ENCODE measurements around the gene CTNNBL1. TPM values are rescaled to one million over a fixed set of nuclear protein-coding genes. Genes with fewer than 3 reads are reported as not detected.
"Not testable (repeated sequence)": the region's sequence is repeated elsewhere in the genome, so short reads cannot be mapped to it uniquely, and the experiment has no call there.

Gene CTNNBL1
- total RNA-seq, 1 experiment from 2014 or later: 203 TPM

- no peak for DNase-seq
- Mint-ChIP-seq H3K4me1 (ENCODE audit: low read depth, unreplicated experiment) (peaks cover 19% of the 10 kb centered on the region), H3K4me3 (ENCODE audit: unreplicated experiment) (no peak overlapping the region), H3K9me3 (ENCODE audit: unreplicated experiment) (no peaks in the 10 kb centered on the region), H3K36me3 (ENCODE audit: insufficient read depth, unreplicated experiment) (no peaks in the 10 kb centered on the region), H3K27ac (ENCODE audit: unreplicated experiment) (no peak overlapping the region), H3K27me3 (ENCODE audit: insufficient read depth, unreplicated experiment) (peaks cover 4% of the 10 kb centered on the region)
- Histone ChIP-seq H3K4me1 (peaks cover 12% of the 10 kb centered on the region), H3K4me3 (ENCODE audit: low read depth, low read length) (no peak overlapping the region), H3K36me3 (ENCODE audit: control insufficient read depth, insufficient read depth, low read length) (no peaks in the 10 kb centered on the region), H3K27me3 (replicated peaks; ENCODE audit: control insufficient read depth, insufficient read depth, low read length) (peaks cover 2% of the 10 kb centered on the region; the same call in 1 of the 2 replicates), H3K9me3 (no peaks in the 10 kb centered on the region)
- POLR2A ChIA-PET: interaction anchor here (0.6 kb wide), 1 partner anchor 52 kb away, joined by 4 read pairs; no protein-coding TSS in a partner anchor
- BruUV-seq (replicated peaks): no TSS peak
- CTCF ChIA-PET: interaction anchor here (1.2 kb wide), 1 partner anchor 117 kb away, joined by 4 read pairs; no protein-coding TSS in a partner anchor
- intact Hi-C loops (cut with micrococcal nuclease; ENCODE audit: unreplicated experiment): no loop called here
- no peak for TF ChIP-seq CTCF (IDR thresholded peaks at IDR 0.05; ENCODE audit: insufficient read depth in 1 of 2, low read depth in 1 of 2, low read length in 1 of 2, severe bottlenecking in 1 of 2, unreplicated experiment in 1 of 2)
Measured at GRCh38 chr20:37681384-37682112, 12.3 kb upstream of the CTNNBL1 start.

- H3K4me3 ChIP-seq (ENCODE audit: low read depth, low read length); H3K4me1 Mint-ChIP-seq (ENCODE audit: low read depth, unreplicated experiment); H3K9me3 Mint-ChIP-seq (ENCODE audit: unreplicated experiment); intact Hi-C loops (cut with micrococcal nuclease; ENCODE audit: unreplicated experiment); POLR2A ChIA-PET; H3K27ac Mint-ChIP-seq (ENCODE audit: unreplicated experiment); H3K4me3 Mint-ChIP-seq (ENCODE audit: unreplicated experiment); DNase-seq; H3K9me3 ChIP-seq; H3K36me3 Mint-ChIP-seq (ENCODE audit: insufficient read depth, unreplicated experiment); H3K4me1 ChIP-seq; BruUV-seq (replicated peaks); H3K27me3 ChIP-seq (replicated peaks; ENCODE audit: control insufficient read depth, insufficient read depth, low read length); H3K27me3 Mint-ChIP-seq (ENCODE audit: insufficient read depth, unreplicated experiment); H3K36me3 ChIP-seq (ENCODE audit: control insufficient read depth, insufficient read depth, low read length): not testable (repeated sequence)
- CTCF ChIA-PET: interaction anchor here (0.7 kb wide), 1 partner anchor 209 kb away, joined by 7 read pairs; no protein-coding TSS in a partner anchor
Measured at GRCh38 chr20:37683146-37683545, 10.7 kb upstream of the CTNNBL1 start.

GRCh38 chr20:37686762-37687477 lies 6.9 kb upstream of the CTNNBL1 start:
- no peak for DNase-seq
- H3K36me3 Mint-ChIP-seq (ENCODE audit: insufficient read depth, unreplicated experiment): no peaks in the 10 kb centered on the region
- Histone ChIP-seq H3K27me3 (replicated peaks; ENCODE audit: control insufficient read depth, insufficient read depth, low read length) (peaks cover 2% of the 10 kb centered on the region; the same call in 1 of the 2 replicates), H3K9me3 (no peaks in the 10 kb centered on the region; the same call in 1 of the 2 replicates), H3K4me1 (no peaks in the 10 kb centered on the region), H3K36me3 (ENCODE audit: control insufficient read depth, insufficient read depth, low read length) (no peaks in the 10 kb centered on the region), H3K4me3 (ENCODE audit: low read depth, low read length) (no peak overlapping the region)
- BruUV-seq (replicated peaks): no TSS peak
- peaks cover 12% of the 10 kb centered on the region for H3K27me3 Mint-ChIP-seq (ENCODE audit: insufficient read depth, unreplicated experiment)
- no peak for TF ChIP-seq CTCF (IDR thresholded peaks at IDR 0.05; ENCODE audit: insufficient read depth in 1 of 2, low read depth in 1 of 2, low read length in 1 of 2, severe bottlenecking in 1 of 2, unreplicated experiment in 1 of 2)
- no peaks in the 10 kb centered on the region for H3K9me3 Mint-ChIP-seq (ENCODE audit: unreplicated experiment)
- ChIA-PET CTCF (no interaction called here), POLR2A (interaction anchor here (0.7 kb wide), 1 partner anchor 147 kb away, joined by 4 read pairs; no protein-coding TSS in a partner anchor)
- H3K27ac Mint-ChIP-seq (ENCODE audit: unreplicated experiment): no peak overlapping the region
- H3K4me3 Mint-ChIP-seq (ENCODE audit: unreplicated experiment): no peak overlapping the region
- H3K4me1 Mint-ChIP-seq (ENCODE audit: low read depth, unreplicated experiment): no peaks in the 10 kb centered on the region
- intact Hi-C loops (cut with micrococcal nuclease; ENCODE audit: unreplicated experiment): no loop called here
